Chondrocyte (in vitro differentiated cells): ENCODE measurements around the gene ADGRB2. TPM values are rescaled to one million over a fixed set of nuclear protein-coding genes. Genes with fewer than 3 reads are reported as not detected.

Experiments used
- DNase-seq: peaks from one replicate; pipeline ENCODE4 v3.0.0; 2021; ENCODE audit warnings: mixed read lengths, low spot score
- H3K27ac Mint-ChIP-seq: one replicate; pipeline ENCODE4 v1.8.0; 2021; ENCODE audit warnings: mild to moderate bottlenecking, moderate library complexity, mixed read lengths; ENCODE audit not compliant: unreplicated experiment
- H3K27me3 Mint-ChIP-seq: 2 replicates; pipeline ENCODE4 v1.8.0; 2021; ENCODE audit warnings: low read depth, mixed read lengths
- H3K36me3 Mint-ChIP-seq: 2 replicates; pipeline ENCODE4 v1.8.0; 2021; ENCODE audit warnings: low read depth, mixed read lengths
- H3K4me1 Mint-ChIP-seq: 2 replicates; pipeline ENCODE4 v1.8.0; 2021; ENCODE audit warnings: low read depth, mild to moderate bottlenecking, mixed read lengths
- H3K4me3 Mint-ChIP-seq: one replicate; pipeline ENCODE4 v1.8.0; 2021; ENCODE audit warnings: mild to moderate bottlenecking, moderate library complexity, mixed read lengths; ENCODE audit not compliant: unreplicated experiment
- H3K9me3 Mint-ChIP-seq: 2 replicates; pipeline ENCODE4 v1.8.0; 2021; ENCODE audit warnings: low read depth, mixed read lengths
- total RNA-seq: library from RNA; stranded (reverse); gene quantifications from 3 replicates; pipeline ENCODE4 v1.2.1, GENCODE V29; 2021
- TF ChIP-seq, protein P1 (sequence below): fragments of 200-600 bp; sonication (generic); IDR thresholded peaks from 2 replicates; pipeline ENCODE4 v1.5.0; 2021; ENCODE audit warnings: antibody characterized with exemption, mild to moderate bottlenecking, moderate library complexity

Gene ADGRB2
- total RNA-seq, 1 donor from 2014 or later, result 11.9 TPM

DNA sequence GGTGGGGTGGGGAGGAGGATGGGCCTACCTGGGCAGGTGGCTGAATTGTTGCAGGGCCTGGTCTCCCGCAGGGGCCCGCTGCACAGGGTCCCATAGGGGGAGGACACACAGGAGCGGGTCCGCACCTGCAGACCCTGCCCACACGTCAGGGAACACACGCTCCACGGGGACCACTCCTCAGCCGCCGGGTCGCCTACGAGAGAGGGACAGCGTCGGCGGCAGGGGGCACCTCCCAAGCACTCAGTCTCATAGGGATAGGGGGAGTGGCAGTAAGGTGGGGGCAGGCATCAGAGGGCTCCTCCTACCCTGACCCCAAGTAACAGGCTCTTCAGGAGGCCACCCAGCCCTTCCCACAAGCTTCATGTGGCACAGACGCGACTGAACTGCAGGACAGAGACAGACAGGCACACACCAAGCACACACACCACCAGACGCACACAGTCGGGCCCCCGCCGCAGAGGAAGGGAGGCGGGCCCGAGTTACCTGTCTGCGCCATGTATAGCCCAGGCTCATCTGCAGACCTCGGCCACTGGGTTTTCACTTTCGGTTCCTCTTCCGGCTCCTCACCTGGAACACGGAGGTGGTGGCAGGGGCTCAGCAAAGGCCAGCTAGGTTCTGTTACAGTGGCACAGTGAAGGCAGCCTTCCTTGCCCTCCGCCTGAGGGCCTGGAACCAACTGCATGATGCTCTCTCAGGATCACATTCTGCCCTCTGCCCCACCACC is 19.8 kb downstream of the ADGRB2 start:
- Mint-ChIP-seq H3K4me1 (peaks cover 17% of the 10 kb centered on the region), H3K27ac (no peak overlapping the region), H3K4me3 (no peak overlapping the region), H3K27me3 (no peaks in the 10 kb centered on the region), H3K36me3 (peaks cover 4% of the 10 kb centered on the region), H3K9me3 (no peaks in the 10 kb centered on the region)
- TF ChIP-seq, protein P1, sequence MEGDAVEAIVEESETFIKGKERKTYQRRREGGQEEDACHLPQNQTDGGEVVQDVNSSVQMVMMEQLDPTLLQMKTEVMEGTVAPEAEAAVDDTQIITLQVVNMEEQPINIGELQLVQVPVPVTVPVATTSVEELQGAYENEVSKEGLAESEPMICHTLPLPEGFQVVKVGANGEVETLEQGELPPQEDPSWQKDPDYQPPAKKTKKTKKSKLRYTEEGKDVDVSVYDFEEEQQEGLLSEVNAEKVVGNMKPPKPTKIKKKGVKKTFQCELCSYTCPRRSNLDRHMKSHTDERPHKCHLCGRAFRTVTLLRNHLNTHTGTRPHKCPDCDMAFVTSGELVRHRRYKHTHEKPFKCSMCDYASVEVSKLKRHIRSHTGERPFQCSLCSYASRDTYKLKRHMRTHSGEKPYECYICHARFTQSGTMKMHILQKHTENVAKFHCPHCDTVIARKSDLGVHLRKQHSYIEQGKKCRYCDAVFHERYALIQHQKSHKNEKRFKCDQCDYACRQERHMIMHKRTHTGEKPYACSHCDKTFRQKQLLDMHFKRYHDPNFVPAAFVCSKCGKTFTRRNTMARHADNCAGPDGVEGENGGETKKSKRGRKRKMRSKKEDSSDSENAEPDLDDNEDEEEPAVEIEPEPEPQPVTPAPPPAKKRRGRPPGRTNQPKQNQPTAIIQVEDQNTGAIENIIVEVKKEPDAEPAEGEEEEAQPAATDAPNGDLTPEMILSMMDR, result no peak
- DNase-seq, result no peak

DNA sequence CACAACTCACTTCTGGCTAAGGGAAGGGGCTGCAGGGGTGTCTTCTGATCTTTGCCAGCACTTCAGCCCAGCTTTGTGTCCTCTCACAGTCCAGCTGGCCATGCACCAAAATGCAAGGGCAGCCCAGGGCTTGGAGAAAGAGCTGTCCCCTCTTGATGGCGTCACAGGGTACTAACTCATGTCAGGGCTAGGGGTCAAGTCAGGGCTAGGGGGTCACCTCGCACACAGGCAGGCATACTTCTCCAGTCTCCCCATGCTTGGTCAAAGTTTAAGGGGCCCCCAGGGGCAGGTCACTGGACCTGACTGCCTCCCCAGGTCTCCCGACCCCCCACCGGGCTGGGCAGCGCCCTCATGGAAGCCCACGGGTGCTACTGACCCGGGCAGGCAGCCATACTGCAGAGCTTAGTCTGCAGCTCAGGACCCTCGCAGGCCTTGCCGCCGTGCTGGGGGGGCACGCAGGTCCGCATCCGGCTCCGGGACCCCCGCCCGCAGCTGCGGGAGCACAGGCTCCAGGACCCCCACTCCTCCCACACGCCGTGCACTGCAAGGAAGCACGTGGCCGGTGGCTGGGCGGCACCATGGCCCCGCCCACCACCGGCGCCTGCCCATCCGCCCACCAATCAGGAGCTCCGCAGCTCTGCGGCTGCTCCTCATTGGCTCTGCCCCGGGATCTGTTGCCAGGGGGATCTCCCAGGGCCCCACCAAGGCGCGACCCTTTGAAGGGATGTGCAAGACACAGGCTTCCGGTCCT is 21.5 kb downstream of the ADGRB2 start:
- H3K27ac Mint-ChIP-seq, result no peak overlapping the region
- H3K4me1 Mint-ChIP-seq, result peaks cover 17% of the 10 kb centered on the region
- no peaks in the 10 kb centered on the region for H3K27me3 Mint-ChIP-seq
- no peak for DNase-seq
- H3K36me3 Mint-ChIP-seq, result peaks cover 4% of the 10 kb centered on the region
- no peak overlapping the region for H3K4me3 Mint-ChIP-seq
- TF ChIP-seq, protein P1, result no peak
- H3K9me3 Mint-ChIP-seq, result no peaks in the 10 kb centered on the region

DNA sequence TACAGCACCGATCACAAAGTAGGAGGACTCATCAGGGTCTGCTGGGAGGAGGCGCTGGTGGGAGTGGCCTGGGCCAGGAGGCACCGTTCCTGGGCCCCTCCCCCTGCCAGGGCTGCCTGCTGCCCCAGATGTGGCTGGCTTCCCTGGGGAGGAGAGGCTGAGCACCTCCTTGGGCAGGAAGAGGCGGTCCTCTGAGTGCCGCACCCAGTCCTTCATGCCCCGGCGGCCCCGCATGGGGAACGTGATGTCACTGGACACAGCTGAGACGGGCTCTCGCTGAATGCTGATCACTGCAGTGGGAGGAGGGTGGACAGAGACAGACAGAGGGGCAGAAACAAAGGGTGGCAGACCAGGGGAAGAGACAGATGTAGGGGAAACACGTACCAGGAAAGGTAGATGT is 24.8 kb downstream of the ADGRB2 start:
- TF ChIP-seq, protein P1, result no peak
- peaks cover 9% of the 10 kb centered on the region for H3K36me3 Mint-ChIP-seq
- H3K27ac Mint-ChIP-seq, result no peak overlapping the region
- no peaks in the 10 kb centered on the region for H3K9me3 Mint-ChIP-seq
- H3K4me1 Mint-ChIP-seq, result no peaks in the 10 kb centered on the region
- no peak for DNase-seq
- no peak overlapping the region for H3K4me3 Mint-ChIP-seq
- no peaks in the 10 kb centered on the region for H3K27me3 Mint-ChIP-seq

DNA sequence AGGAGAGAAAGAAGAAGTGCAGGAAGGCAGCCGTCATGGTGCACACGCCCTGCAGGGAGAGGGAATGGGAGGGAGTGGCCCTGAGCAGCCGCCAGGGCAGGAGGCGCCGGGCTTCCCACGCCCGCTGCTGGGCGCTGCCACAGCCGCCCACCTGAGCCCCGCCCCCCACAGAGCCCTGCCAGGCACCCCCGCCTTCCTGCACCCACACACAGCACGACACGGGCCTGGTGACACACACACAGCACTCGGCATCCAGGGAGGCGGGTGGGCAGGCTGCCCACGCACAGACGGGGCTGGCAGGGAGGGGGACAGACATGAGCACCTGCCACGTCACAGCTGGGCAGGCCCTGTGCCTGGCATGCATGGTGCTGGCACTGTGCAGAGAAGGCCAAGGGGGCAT is 27.5 kb downstream of the ADGRB2 start:
- no peak overlapping the region for H3K4me3 Mint-ChIP-seq
- no peak for DNase-seq
- H3K27ac Mint-ChIP-seq, result no peak overlapping the region
- no peaks in the 10 kb centered on the region for H3K27me3 Mint-ChIP-seq
- no peaks in the 10 kb centered on the region for H3K4me1 Mint-ChIP-seq
- TF ChIP-seq, protein P1, result no peak
- H3K9me3 Mint-ChIP-seq, result no peaks in the 10 kb centered on the region
- peaks cover 7% of the 10 kb centered on the region for H3K36me3 Mint-ChIP-seq

DNA sequence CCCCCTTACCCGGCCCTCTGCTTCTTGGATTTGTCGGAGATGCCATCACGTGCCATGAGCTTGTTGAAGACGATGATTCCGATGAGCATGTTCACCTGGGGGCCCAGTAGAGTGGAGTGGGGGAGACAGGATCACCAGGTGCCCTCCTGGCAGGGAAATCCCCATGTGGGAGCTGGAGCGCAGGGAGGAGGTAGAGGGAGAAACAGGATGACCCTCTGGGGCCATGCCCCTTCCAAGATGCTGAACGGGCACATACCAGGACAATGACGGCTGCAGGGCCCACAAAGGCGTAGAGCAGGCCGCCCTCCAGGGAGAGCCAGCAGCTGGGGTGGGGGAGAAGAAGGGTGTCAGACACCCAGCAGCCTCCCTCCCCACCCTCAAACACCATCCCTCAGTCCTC is 28.6 kb downstream of the ADGRB2 start:
- no peaks in the 10 kb centered on the region for H3K9me3 Mint-ChIP-seq
- no peak overlapping the region for H3K4me3 Mint-ChIP-seq
- no peak overlapping the region for H3K27ac Mint-ChIP-seq
- DNase-seq, result no peak
- TF ChIP-seq, protein P1, result no peak
- H3K36me3 Mint-ChIP-seq, result peaks cover 7% of the 10 kb centered on the region
- H3K27me3 Mint-ChIP-seq, result no peaks in the 10 kb centered on the region
- H3K4me1 Mint-ChIP-seq, result no peaks in the 10 kb centered on the region
